Measurements from ENCODE around the gene OSBPL5.

DNA sequence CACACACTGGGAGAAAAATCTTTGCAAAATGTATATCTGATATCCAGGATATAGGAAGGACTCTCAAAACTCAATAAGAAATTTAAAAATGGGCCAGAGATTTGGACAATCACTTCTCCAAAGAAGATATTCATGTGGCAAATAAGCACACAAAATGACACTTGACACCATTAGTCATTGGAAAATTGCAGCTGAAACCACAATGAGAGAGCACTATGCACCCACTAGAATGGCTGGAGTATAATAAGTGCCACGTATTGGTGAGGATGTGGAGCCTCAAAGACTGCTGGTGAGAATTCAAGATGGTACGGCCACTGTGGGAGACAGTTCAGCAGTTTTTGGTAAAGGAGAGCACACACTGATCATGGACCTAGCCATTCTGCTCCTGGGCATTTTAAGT lies 12.8 kb upstream of the OSBPL5 start:
- TF ChIP-seq, protein P1, sequence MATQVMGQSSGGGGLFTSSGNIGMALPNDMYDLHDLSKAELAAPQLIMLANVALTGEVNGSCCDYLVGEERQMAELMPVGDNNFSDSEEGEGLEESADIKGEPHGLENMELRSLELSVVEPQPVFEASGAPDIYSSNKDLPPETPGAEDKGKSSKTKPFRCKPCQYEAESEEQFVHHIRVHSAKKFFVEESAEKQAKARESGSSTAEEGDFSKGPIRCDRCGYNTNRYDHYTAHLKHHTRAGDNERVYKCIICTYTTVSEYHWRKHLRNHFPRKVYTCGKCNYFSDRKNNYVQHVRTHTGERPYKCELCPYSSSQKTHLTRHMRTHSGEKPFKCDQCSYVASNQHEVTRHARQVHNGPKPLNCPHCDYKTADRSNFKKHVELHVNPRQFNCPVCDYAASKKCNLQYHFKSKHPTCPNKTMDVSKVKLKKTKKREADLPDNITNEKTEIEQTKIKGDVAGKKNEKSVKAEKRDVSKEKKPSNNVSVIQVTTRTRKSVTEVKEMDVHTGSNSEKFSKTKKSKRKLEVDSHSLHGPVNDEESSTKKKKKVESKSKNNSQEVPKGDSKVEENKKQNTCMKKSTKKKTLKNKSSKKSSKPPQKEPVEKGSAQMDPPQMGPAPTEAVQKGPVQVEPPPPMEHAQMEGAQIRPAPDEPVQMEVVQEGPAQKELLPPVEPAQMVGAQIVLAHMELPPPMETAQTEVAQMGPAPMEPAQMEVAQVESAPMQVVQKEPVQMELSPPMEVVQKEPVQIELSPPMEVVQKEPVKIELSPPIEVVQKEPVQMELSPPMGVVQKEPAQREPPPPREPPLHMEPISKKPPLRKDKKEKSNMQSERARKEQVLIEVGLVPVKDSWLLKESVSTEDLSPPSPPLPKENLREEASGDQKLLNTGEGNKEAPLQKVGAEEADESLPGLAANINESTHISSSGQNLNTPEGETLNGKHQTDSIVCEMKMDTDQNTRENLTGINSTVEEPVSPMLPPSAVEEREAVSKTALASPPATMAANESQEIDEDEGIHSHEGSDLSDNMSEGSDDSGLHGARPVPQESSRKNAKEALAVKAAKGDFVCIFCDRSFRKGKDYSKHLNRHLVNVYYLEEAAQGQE (IDR thresholded peaks at IDR 0.05; ENCODE audit: insufficient read depth in 1 of 2, low read depth in 2 of 2, low read length in 2 of 2): no peak
- TF ChIP-seq POLR2AphosphoS5 (IDR thresholded peaks at IDR 0.05; ENCODE audit: low read depth, low read length): no peak

All from PFSK-1 (cell line).